Effector memory CD4-positive, alpha-beta T cell (primary cell): ENCODE results near the gene CLPTM1.
"Not testable (repeated sequence)": the region's sequence is repeated elsewhere in the genome, so short reads cannot be mapped to it uniquely, and the experiment has no call there.

Source experiments
- DNase-seq, 3 donors: peaks; one replicate each; pipeline ENCODE4 v3.0.0-alpha.2; 2020
- H3K27ac ChIP-seq: 2 replicates; pipeline ENCODE4 v1.7.0; 2013; ENCODE audit warnings: mild to moderate bottlenecking, low read length, moderate library complexity; ENCODE audit not compliant: insufficient read depth, poor library complexity, severe bottlenecking
- H3K27me3 ChIP-seq: replicated peaks from 2 replicates; pipeline ENCODE4 v1.7.0; 2013; ENCODE audit warnings: mild to moderate bottlenecking, low read length; ENCODE audit not compliant: insufficient read depth, control insufficient read depth, poor library complexity, severe bottlenecking
- H3K36me3 ChIP-seq: 2 replicates; pipeline ENCODE4 v1.7.0; 2013; ENCODE audit warnings: mild to moderate bottlenecking, low read length, moderate library complexity; ENCODE audit not compliant: control insufficient read depth, insufficient read depth
- H3K4me1 ChIP-seq: 2 replicates; pipeline ENCODE4 v1.7.0; 2013; ENCODE audit warnings: low read length, mild to moderate bottlenecking; ENCODE audit not compliant: control insufficient read depth, insufficient read depth, poor library complexity, severe bottlenecking
- H3K4me3 ChIP-seq: 2 replicates; pipeline ENCODE4 v1.7.0; 2013; ENCODE audit warnings: low read length, low read depth, mild to moderate bottlenecking; ENCODE audit not compliant: insufficient read depth, poor library complexity, severe bottlenecking
- H3K9me3 ChIP-seq: 2 replicates; pipeline ENCODE4 v1.7.0; 2013; ENCODE audit warnings: mild to moderate bottlenecking, low read length, moderate library complexity; ENCODE audit not compliant: control insufficient read depth

The CLPTM1 gene

GRCh38 chr19:44914433-44915206 is 40.6 kb upstream of the CLPTM1 start, which contains the start of gene APOC1:
Gene APOC1 (plus strand): TSS chr19:44914608. CDS start chr19:44914892, 284 bp downstream.
- not testable (repeated sequence) for H3K36me3 ChIP-seq, H3K27ac ChIP-seq, H3K4me1 ChIP-seq, H3K27me3 ChIP-seq, H3K9me3 ChIP-seq
- peak; percentile 55 to 66 (median 56) for DNase-seq
- H3K4me3 ChIP-seq, result peak within 1 kb of the TSS; percentile 58

GRCh38 chr19:44924243-44924725 is 30.9 kb upstream of the CLPTM1 start:
- Histone ChIP-seq H3K36me3 (no peaks in the 10 kb centered on the region), H3K27me3 (no peaks in the 10 kb centered on the region), H3K4me3 (no peak overlapping the region), H3K4me1 (peaks cover 2% of the 10 kb centered on the region), H3K27ac (no peak overlapping the region), H3K9me3 (no peaks in the 10 kb centered on the region)
- DNase-seq, result no peak

- no peak overlapping the region for H3K27ac ChIP-seq
- H3K4me1 ChIP-seq, result peaks cover 2% of the 10 kb centered on the region
- H3K36me3 ChIP-seq, result no peaks in the 10 kb centered on the region
- no peaks in the 10 kb centered on the region for H3K27me3 ChIP-seq
- no peak overlapping the region for H3K4me3 ChIP-seq
- H3K9me3 ChIP-seq, result no peaks in the 10 kb centered on the region
- DNase-seq, result no peak
Observed at GRCh38 chr19:44925114-44925891, 29.9 kb upstream of the CLPTM1 start.

- H3K9me3 ChIP-seq, H3K27me3 ChIP-seq, DNase-seq, H3K4me3 ChIP-seq, H3K4me1 ChIP-seq, H3K27ac ChIP-seq, H3K36me3 ChIP-seq: not testable (repeated sequence)
Observed at GRCh38 chr19:44926245-44927077, 28.7 kb upstream of the CLPTM1 start.

- Histone ChIP-seq H3K27me3 (no peaks in the 10 kb centered on the region), H3K9me3 (no peaks in the 10 kb centered on the region), H3K36me3 (no peaks in the 10 kb centered on the region), H3K27ac (no peak overlapping the region), H3K4me1 (peaks cover 2% of the 10 kb centered on the region), H3K4me3 (no peak overlapping the region)
- no peak for DNase-seq
Observed at GRCh38 chr19:44927746-44928145, 27.4 kb upstream of the CLPTM1 start.

- Histone ChIP-seq H3K36me3 (no peaks in the 10 kb centered on the region), H3K4me3 (no peak overlapping the region), H3K27ac (no peak overlapping the region), H3K9me3 (no peaks in the 10 kb centered on the region), H3K4me1 (peaks cover 2% of the 10 kb centered on the region), H3K27me3 (no peaks in the 10 kb centered on the region)
- no peak for DNase-seq
Observed at GRCh38 chr19:44930088-44930487, 25.1 kb upstream of the CLPTM1 start.

- Histone ChIP-seq H3K4me3 (no peak overlapping the region), H3K9me3 (no peaks in the 10 kb centered on the region), H3K27me3 (no peaks in the 10 kb centered on the region), H3K4me1 (peaks cover 2% of the 10 kb centered on the region), H3K36me3 (no peaks in the 10 kb centered on the region), H3K27ac (no peak overlapping the region)
- no peak for DNase-seq
Observed at GRCh38 chr19:44931541-44931940, 23.6 kb upstream of the CLPTM1 start.

- no peak for DNase-seq
- no peaks in the 10 kb centered on the region for H3K27me3 ChIP-seq
- H3K27ac ChIP-seq, result no peak overlapping the region
- no peaks in the 10 kb centered on the region for H3K4me1 ChIP-seq
- no peaks in the 10 kb centered on the region for H3K36me3 ChIP-seq
- no peak overlapping the region for H3K4me3 ChIP-seq
- no peaks in the 10 kb centered on the region for H3K9me3 ChIP-seq
Observed at GRCh38 chr19:44939668-44940067, 15.5 kb upstream of the CLPTM1 start.

- no peaks in the 10 kb centered on the region for H3K27me3 ChIP-seq
- no peaks in the 10 kb centered on the region for H3K4me1 ChIP-seq
- H3K27ac ChIP-seq, result no peak within 1 kb of the TSS
- no peaks in the 10 kb centered on the region for H3K9me3 ChIP-seq
- DNase-seq, result no peak
- no peak within 1 kb of the TSS for H3K4me3 ChIP-seq
- no peaks in the 10 kb centered on the region for H3K36me3 ChIP-seq
Observed at GRCh38 chr19:44942067-44942571, 13.1 kb upstream of the CLPTM1 start, which contains the start of gene APOC4. Gene APOC4 (plus strand): TSS chr19:44942237. CDS start chr19:44942278, 41 bp downstream.
